ENCODE results near the gene FAT3.

GRCh38 chr11:92266806-92267205, 42.2 kb downstream of the FAT3 start:
- TF ChIP-seq ZNF548 (tag by site-specific recombination; IDR thresholded peaks at IDR 0.05) (no peak), CTCF (tag by site-specific recombination; IDR thresholded peaks at IDR 0.05) (no peak), ZBTB11 (tag by site-specific recombination; conservative IDR thresholded peaks at IDR 0.05; ENCODE audit: low read depth) (no peak), REST (tag by site-specific recombination; IDR thresholded peaks at IDR 0.05) (no peak), TCF7L2 (IDR thresholded peaks at IDR 0.05; ENCODE audit: borderline replicate concordance, low read depth, low read length) (no peak), ZNF24 (tag by site-specific recombination; IDR thresholded peaks at IDR 0.05) (no peak), ZNF610 (tag by site-specific recombination; IDR thresholded peaks at IDR 0.05; ENCODE audit: borderline replicate concordance) (no peak), ZNF76 (tag by site-specific recombination; IDR thresholded peaks at IDR 0.05; ENCODE audit: borderline replicate concordance, low read depth) (no peak), ZNF174 (tag by site-specific recombination; IDR thresholded peaks at IDR 0.05) (no peak), ZNF133 (tag by site-specific recombination; IDR thresholded peaks at IDR 0.05) (no peak), ZNF529 (tag by site-specific recombination; IDR thresholded peaks at IDR 0.05; ENCODE audit: insufficient replicate concordance) (no peak), ZNF184 (tag by site-specific recombination; IDR thresholded peaks at IDR 0.05) (no peak), PATZ1 (tag by site-specific recombination; IDR thresholded peaks at IDR 0.05) (no peak)
